ENCODE measurements around the gene HMCN2. TPM values are rescaled to one million over a fixed set of nuclear protein-coding genes. Genes with fewer than 3 reads are reported as not detected.

HMCN2 gene
- total RNA-seq, 1 donor from 2014 or later = 3.3 TPM

GRCh38 chr9:130366888-130367550 lies 101.5 kb downstream of the HMCN2 start:
- ATAC-seq (no peak), DNase-seq (ENCODE audit: low spot score) (no peak)
- intact Hi-C loops (cut with DNase I) = no loop called here

GRCh38 chr9:130368631-130369103 lies 103.1 kb downstream of the HMCN2 start:
- intact Hi-C loops (cut with DNase I) = no loop called here
- DNase-seq (ENCODE audit: low spot score) (no peak), ATAC-seq (no peak)

GRCh38 chr9:130370226-130370625 lies 104.7 kb downstream of the HMCN2 start:
- ATAC-seq (no peak), DNase-seq (ENCODE audit: low spot score) (no peak)
- intact Hi-C loops (cut with DNase I) = no loop called here

- ATAC-seq (no peak), DNase-seq (ENCODE audit: low spot score) (no peak)
- intact Hi-C loops (cut with DNase I) = no loop called here
Observed at GRCh38 chr9:130371196-130371966, 105.8 kb downstream of the HMCN2 start.

- ATAC-seq (no peak), DNase-seq (ENCODE audit: low spot score) (no peak)
- intact Hi-C loops (cut with DNase I) = no loop called here
Observed at GRCh38 chr9:130372057-130372456, 106.5 kb downstream of the HMCN2 start.

GRCh38 chr9:130373679-130374325 lies 108.2 kb downstream of the HMCN2 start:
- no peak for DNase-seq (ENCODE audit: low spot score)
- ATAC-seq = no peak
- intact Hi-C loops (cut with DNase I) = no loop called here

GRCh38 chr9:130377612-130378011 lies 112.1 kb downstream of the HMCN2 start:
- no peak for ATAC-seq

GRCh38 chr9:130378875-130379648 lies 113.5 kb downstream of the HMCN2 start:
- no peak for DNase-seq (ENCODE audit: low spot score)
- no peak for ATAC-seq
- intact Hi-C loops (cut with DNase I) = no loop called here

More at GRCh38 chr9:130377612-130378011, 112.1 kb downstream of the HMCN2 start:
- no peak for DNase-seq (ENCODE audit: low spot score)
- intact Hi-C loops (cut with DNase I) = no loop called here

GRCh38 chr9:130379649-130379970 lies 114.0 kb downstream of the HMCN2 start:
- intact Hi-C loops (cut with DNase I) = no loop called here

GRCh38 chr9:130380920-130381469 lies 115.4 kb downstream of the HMCN2 start:
- no peak for DNase-seq (ENCODE audit: low spot score)
- intact Hi-C loops (cut with DNase I) = no loop called here
- ATAC-seq = no peak

More at GRCh38 chr9:130379649-130379970, 114.0 kb downstream of the HMCN2 start:
- ATAC-seq (no peak), DNase-seq (ENCODE audit: low spot score) (no peak)

GRCh38 chr9:130381660-130382059 lies 116.1 kb downstream of the HMCN2 start:
- ATAC-seq = no peak
- intact Hi-C loops (cut with DNase I) = no loop called here
- DNase-seq (ENCODE audit: low spot score) = no peak

- no peak for ATAC-seq
- no peak for DNase-seq (ENCODE audit: low spot score)
- intact Hi-C loops (cut with DNase I) = no loop called here
Observed at GRCh38 chr9:130382096-130382495, 116.5 kb downstream of the HMCN2 start.

- ATAC-seq = peak; percentile 10
- intact Hi-C loops (cut with DNase I) = no loop called here
Observed at GRCh38 chr9:130382636-130383349, 117.2 kb downstream of the HMCN2 start.

GRCh38 chr9:130383350-130383715 lies 117.8 kb downstream of the HMCN2 start:
- intact Hi-C loops (cut with DNase I) = no loop called here
- DNase-seq (ENCODE audit: low spot score) (no peak), ATAC-seq (no peak)

More at GRCh38 chr9:130382636-130383349, 117.2 kb downstream of the HMCN2 start:
- no peak for DNase-seq (ENCODE audit: low spot score)

- ATAC-seq (no peak), DNase-seq (ENCODE audit: low spot score) (no peak)
- intact Hi-C loops (cut with DNase I) = no loop called here
Observed at GRCh38 chr9:130383979-130384676, 118.6 kb downstream of the HMCN2 start.

- DNase-seq (ENCODE audit: low spot score) = no peak
- no peak for ATAC-seq
- intact Hi-C loops (cut with DNase I) = no loop called here
Observed at GRCh38 chr9:130385257-130385656, 119.7 kb downstream of the HMCN2 start.

GRCh38 chr9:130387398-130387797 lies 121.8 kb downstream of the HMCN2 start:
- DNase-seq (ENCODE audit: low spot score) (no peak), ATAC-seq (no peak)
- intact Hi-C loops (cut with DNase I) = no loop called here

- ATAC-seq (no peak), DNase-seq (ENCODE audit: low spot score) (no peak)
- intact Hi-C loops (cut with DNase I) = no loop called here
Observed at GRCh38 chr9:130387905-130388304, 122.3 kb downstream of the HMCN2 start.

Measured in sciatic nerve (tissue), 2 donors.